ENCODE data around the gene PRKAG2. TPM values are rescaled to one million over a fixed set of nuclear protein-coding genes. Genes with fewer than 3 reads are reported as not detected.

The PRKAG2 gene
- total and polyA plus RNA-seq, 2 of the 8 experiments (the other 6 are each of a cell fraction or from before 2014, with no cell fraction given): 7.5 to 18.1 TPM

- Histone ChIP-seq H3K36me3 (ENCODE audit: control insufficient read depth in 2 of 4, insufficient read depth in 4 of 4, low read length in 3 of 4) (no peaks in the 10 kb centered on the region), H3K56ac (replicated peaks; ENCODE audit: insufficient read length, low read depth, low read length) (no peak overlapping the region), H4K20me1 (replicated peaks in 1 of 2; ENCODE audit: control insufficient read depth in 1 of 2, insufficient read depth in 2 of 2, low read length in 2 of 2) (no peaks in the 10 kb centered on the region), H3K27ac (ENCODE audit: low read depth, low read length) (no peak overlapping the region), H3K4me3 (ENCODE audit: extremely low read depth in 1 of 4, insufficient read depth in 2 of 4, low read depth in 3 of 4, low read length in 4 of 4) (no peak overlapping the region), H3K79me1 (ENCODE audit: low read depth, low read length) (no peaks in the 10 kb centered on the region), H2BK20ac (ENCODE audit: low read length) (no peak overlapping the region), H2BK15ac (ENCODE audit: low read length) (no peak overlapping the region), H2BK12ac (ENCODE audit: low read depth, low read length) (no peak overlapping the region), H3K23me2 (ENCODE audit: low read depth, low read length) (no peaks in the 10 kb centered on the region), H3K79me2 (ENCODE audit: control insufficient read depth in 1 of 2, insufficient read depth in 2 of 2, low read length in 2 of 2) (no peaks in the 10 kb centered on the region), H3K23ac (ENCODE audit: insufficient read length) (no peak overlapping the region), H3K4me1 (replicated peaks in 1 of 4; ENCODE audit: control insufficient read depth in 3 of 4, insufficient read depth in 4 of 4, low read length in 3 of 4) (peaks cover 0 to 8% (median 0%) of the 10 kb centered on the region in 4 experiments; a peak in 2 of 7 replicates), H4K91ac (replicated peaks; ENCODE audit: insufficient read length, low read length) (no peak overlapping the region), H4K5ac (ENCODE audit: insufficient read length, low read depth, low read length) (no peak overlapping the region), H2BK120ac (replicated peaks; ENCODE audit: low read depth, low read length) (no peak overlapping the region), H2AFZ (ENCODE audit: low read length) (no peak overlapping the region), H3K9me3 (ENCODE audit: insufficient read depth in 2 of 2, low read depth in 1 of 2, low read length in 1 of 2) (no peaks in the 10 kb centered on the region), H3K18ac (ENCODE audit: extremely low read depth, low read length) (no peak overlapping the region), H2AK5ac (ENCODE audit: low read depth, low read length) (no peak overlapping the region), H3K27me3 (replicated peaks in 1 of 4; ENCODE audit: control insufficient read depth in 3 of 4, extremely low read depth in 1 of 4, insufficient read depth in 3 of 4, low read length in 3 of 4) (no peaks in the 10 kb centered on the region), H3K4ac (replicated peaks; ENCODE audit: insufficient read length, low read depth, low read length) (no peak overlapping the region), H2BK5ac (ENCODE audit: low read depth, low read length) (no peak overlapping the region), H3K4me2 (ENCODE audit: insufficient read depth in 1 of 2, low read depth in 2 of 2, low read length in 2 of 2) (no peak overlapping the region), H4K8ac (ENCODE audit: extremely low read depth, insufficient read depth, low read length) (no peak overlapping the region), H3K9ac (replicated peaks in 1 of 4; ENCODE audit: extremely low read depth in 1 of 4, low read depth in 3 of 4, low read length in 3 of 4) (no peak overlapping the region), H3K14ac (ENCODE audit: insufficient read length) (no peak overlapping the region)
- no peak for FAIRE-seq
- POLR2A ChIA-PET (ENCODE audit: partially characterized antibody): interaction anchor here (1.8 kb wide), 1 partner anchor 18 kb away, joined by 5 read pairs; the partner anchor contains the start of gene RHEB
- DNase-seq (ENCODE audit: low read depth in 1 of 2, low spot score in 2 of 2): no peak
- CTCF ChIA-PET (ENCODE audit: partially characterized antibody): interaction anchor here (0.7 to 1.8 kb wide), 7 partner anchors 11 to 216 kb away, joined by 3 to 6 read pairs (median 3); no protein-coding TSS in a partner anchor
- 88% methylated on average over 8 of the region's 8 CpGs; no CpG with 5 or more reads in 1 of the 2 experiments for WGBS, 2 experiments (ENCODE audit: extremely low coverage in 1 of 2, insufficient coverage in 1 of 2, insufficient read length in 1 of 2, insufficient replicate concordance in 2 of 2, low coverage in 1 of 2, low lambda C conversion rate in 2 of 2, missing lambda C conversion rate in 1 of 2)
- TF ChIP-seq SIN3A (conservative IDR thresholded peaks at IDR 0.05 in 1 of 2, IDR thresholded peaks at IDR 0.05 in 1 of 2; ENCODE audit: low read depth in 1 of 2, low read length in 2 of 2) (no peak), NANOG (IDR thresholded peaks at IDR 0.05; ENCODE audit: insufficient read depth, low read depth, low read length, poor library complexity, severe bottlenecking) (no peak)
Measured at GRCh38 chr7:151537818-151538561, 338.9 kb downstream of the PRKAG2 start.

All from H1 (cell line).